ENCODE measurements around the gene KRT2. TPM values are rescaled to one million over a fixed set of nuclear protein-coding genes. Genes with fewer than 3 reads are reported as not detected.

Gene KRT2
- total RNA-seq, 4 donors from 2014 or later: 0.47 to 2.5 TPM; not detected in 2

DNA sequence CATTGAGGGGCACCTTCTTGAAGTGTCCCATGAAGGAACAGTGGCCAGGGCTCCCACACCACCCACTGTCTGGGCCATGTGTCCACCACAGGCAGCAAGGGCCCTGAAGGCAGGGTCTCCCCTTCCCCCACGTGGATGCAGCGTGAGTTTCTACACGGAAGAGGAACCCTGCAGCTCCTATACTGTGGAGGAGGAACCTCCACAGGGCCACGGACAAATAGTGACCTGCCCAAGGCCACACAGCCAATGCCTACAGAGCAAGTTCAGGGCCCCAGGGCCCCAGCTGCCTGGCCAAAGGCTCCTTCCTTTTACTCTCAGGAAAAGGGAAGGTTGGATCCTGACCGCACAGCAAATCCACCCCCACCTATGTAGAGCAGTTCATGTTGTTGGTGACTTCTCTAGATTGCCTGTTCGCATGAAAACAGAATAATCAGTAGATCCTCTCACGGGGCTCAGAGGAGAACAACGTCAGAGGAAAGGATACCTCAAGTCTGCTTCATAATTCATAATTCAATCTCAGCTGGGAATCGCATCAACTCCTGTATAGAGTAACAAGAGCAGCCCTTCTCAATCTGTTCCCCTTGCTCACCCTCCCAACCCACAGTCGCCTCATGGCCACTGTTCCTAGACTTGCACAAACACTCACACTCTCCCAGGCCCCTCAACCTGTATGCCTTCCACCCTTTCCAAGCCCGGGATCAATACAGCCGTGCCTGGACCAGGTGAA lies 22.6 kb downstream of the KRT2 start:
- Histone ChIP-seq H3K4me3 (no peak overlapping the region), H3K36me3 (no peaks in the 10 kb centered on the region), H3K27me3 (no peaks in the 10 kb centered on the region), H3K27ac (no peak overlapping the region), H3K9me3 (no peaks in the 10 kb centered on the region), H3K4me1 (no peaks in the 10 kb centered on the region)
- no peak for DNase-seq
- no peak for TF ChIP-seq POLR2A (IDR thresholded peaks at IDR 0.05)
- TF ChIP-seq, protein P1, sequence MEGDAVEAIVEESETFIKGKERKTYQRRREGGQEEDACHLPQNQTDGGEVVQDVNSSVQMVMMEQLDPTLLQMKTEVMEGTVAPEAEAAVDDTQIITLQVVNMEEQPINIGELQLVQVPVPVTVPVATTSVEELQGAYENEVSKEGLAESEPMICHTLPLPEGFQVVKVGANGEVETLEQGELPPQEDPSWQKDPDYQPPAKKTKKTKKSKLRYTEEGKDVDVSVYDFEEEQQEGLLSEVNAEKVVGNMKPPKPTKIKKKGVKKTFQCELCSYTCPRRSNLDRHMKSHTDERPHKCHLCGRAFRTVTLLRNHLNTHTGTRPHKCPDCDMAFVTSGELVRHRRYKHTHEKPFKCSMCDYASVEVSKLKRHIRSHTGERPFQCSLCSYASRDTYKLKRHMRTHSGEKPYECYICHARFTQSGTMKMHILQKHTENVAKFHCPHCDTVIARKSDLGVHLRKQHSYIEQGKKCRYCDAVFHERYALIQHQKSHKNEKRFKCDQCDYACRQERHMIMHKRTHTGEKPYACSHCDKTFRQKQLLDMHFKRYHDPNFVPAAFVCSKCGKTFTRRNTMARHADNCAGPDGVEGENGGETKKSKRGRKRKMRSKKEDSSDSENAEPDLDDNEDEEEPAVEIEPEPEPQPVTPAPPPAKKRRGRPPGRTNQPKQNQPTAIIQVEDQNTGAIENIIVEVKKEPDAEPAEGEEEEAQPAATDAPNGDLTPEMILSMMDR (IDR thresholded peaks at IDR 0.05): no peak

DNA sequence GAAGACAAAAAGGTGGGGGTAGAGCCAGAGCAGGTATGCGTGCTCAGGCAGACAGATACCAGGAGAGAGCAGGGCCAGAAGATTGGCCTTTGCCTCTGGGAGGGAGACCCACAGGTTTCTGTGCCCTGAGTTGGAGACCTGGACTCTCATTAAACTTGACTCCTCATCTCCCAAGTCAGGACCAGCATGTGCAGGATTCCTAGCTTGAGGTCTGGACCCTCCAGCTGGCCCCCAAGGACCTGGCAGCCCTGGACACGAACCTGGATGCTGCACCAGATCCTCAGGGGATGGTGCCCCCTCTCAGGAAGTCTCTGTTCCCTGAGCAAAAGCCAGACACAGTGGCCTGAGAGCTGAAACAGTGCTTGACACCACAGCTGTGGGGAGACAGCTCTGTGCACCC lies 23.2 kb downstream of the KRT2 start:
- Histone ChIP-seq H3K9me3 (no peaks in the 10 kb centered on the region), H3K4me1 (no peaks in the 10 kb centered on the region), H3K27ac (no peak overlapping the region), H3K27me3 (no peaks in the 10 kb centered on the region), H3K36me3 (no peaks in the 10 kb centered on the region), H3K4me3 (no peak overlapping the region)
- no peak for DNase-seq
- TF ChIP-seq, protein P1 (IDR thresholded peaks at IDR 0.05): no peak
- TF ChIP-seq POLR2A (IDR thresholded peaks at IDR 0.05): no peak

DNA sequence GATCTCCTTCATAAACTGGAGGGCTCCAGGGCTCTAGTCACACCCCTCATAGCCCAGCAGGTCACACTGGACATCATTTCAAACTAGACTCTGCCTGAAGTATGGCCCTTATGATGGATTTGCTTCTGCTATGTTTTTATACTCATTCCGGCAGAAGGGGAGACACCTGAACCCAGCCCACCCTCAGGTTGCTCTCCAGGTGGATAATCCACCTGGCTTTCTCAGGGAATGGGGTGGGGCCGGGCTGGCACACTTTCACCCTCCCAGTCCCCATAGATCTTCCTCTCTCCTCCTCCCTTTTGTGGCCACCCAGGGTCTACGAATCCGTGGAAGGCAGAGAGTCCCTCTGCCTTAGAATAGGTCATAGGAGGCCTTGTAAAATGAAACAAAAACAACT lies 23.9 kb downstream of the KRT2 start:
- H3K27ac ChIP-seq: no peak overlapping the region
- H3K9me3 ChIP-seq: no peaks in the 10 kb centered on the region
- no peaks in the 10 kb centered on the region for H3K4me1 ChIP-seq
- no peak for DNase-seq
- H3K36me3 ChIP-seq: no peaks in the 10 kb centered on the region
- no peaks in the 10 kb centered on the region for H3K27me3 ChIP-seq
- TF ChIP-seq, protein P1 (IDR thresholded peaks at IDR 0.05): no peak
- TF ChIP-seq POLR2A (IDR thresholded peaks at IDR 0.05): no peak
- no peak overlapping the region for H3K4me3 ChIP-seq

DNA sequence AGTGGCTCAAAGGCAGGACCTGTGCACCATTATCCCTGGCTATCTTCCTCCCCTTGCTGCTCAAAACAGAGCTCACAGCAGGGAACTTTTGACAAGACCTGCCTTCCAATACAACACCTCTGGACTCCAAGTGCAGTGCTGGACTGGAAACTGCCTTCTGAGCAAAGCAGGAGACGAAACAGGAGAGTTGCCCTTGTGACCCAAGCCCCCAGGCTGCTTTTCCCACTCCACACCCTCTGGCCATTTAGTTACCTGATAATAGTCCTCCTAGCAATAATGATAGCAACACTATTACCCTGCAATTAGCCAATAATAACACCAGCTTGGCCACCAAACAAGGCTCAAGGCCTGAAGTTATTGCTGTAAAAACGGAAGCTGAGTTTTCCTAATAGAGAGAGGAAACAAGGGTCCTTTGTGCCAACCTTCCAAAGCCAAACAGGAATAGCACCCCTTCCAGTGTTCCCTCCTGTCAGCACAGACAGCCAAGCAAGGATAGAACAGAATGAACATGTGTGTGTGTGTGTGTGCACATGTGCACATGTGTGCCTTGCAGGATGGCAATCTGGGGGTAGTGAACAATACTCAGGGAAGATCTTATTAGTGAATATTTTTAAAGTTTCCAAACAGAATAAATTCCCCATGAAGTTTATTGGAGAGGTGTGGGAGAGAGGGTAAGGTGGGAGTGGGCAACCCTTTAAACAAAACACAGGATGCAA lies 24.5 kb downstream of the KRT2 start:
- Histone ChIP-seq H3K36me3 (no peaks in the 10 kb centered on the region), H3K9me3 (no peaks in the 10 kb centered on the region), H3K27me3 (no peaks in the 10 kb centered on the region), H3K27ac (no peak overlapping the region), H3K4me1 (no peaks in the 10 kb centered on the region), H3K4me3 (no peak overlapping the region)
- TF ChIP-seq, protein P1 (IDR thresholded peaks at IDR 0.05): no peak
- no peak for TF ChIP-seq POLR2A (IDR thresholded peaks at IDR 0.05)
- DNase-seq: peak in 1 of 3 donors; percentile 5

DNA sequence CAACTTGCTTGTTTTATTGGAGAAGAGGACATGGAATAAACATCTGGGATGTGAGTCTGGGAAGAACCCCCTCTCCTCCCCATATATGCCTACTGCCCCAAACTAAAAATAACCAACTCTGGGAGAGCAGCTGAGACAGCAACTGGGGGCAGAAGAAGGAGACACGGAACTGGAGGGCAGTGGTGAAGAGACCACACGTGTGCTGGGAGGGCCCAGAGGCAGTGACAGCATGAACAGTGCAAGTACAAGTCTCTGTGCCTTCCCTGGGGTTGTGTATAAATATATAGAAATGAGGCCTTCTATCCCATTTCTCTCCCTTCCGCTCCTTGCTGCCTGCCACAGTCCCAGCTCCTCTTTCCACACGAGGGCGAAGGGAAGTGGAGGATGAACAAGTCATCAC lies 29.7 kb downstream of the KRT2 start:
- DNase-seq: no peak
- TF ChIP-seq, protein P1 (IDR thresholded peaks at IDR 0.05): no peak
- no peak for TF ChIP-seq POLR2A (IDR thresholded peaks at IDR 0.05)
- Histone ChIP-seq H3K27me3 (no peaks in the 10 kb centered on the region), H3K9me3 (no peaks in the 10 kb centered on the region), H3K4me3 (no peak overlapping the region), H3K36me3 (no peaks in the 10 kb centered on the region), H3K27ac (no peak overlapping the region), H3K4me1 (no peaks in the 10 kb centered on the region)

Measured in Peyer's patch (tissue), 4 donors.